Caki2 (cell line): Measurements from ENCODE around the gene FAM163A. TPM values are rescaled to one million over a fixed set of nuclear protein-coding genes. Genes with fewer than 3 reads are reported as not detected.
"Not testable (repeated sequence)": the region's sequence is repeated elsewhere in the genome, so short reads cannot be mapped to it uniquely, and the experiment has no call there.

Experiments
- DNase-seq: peaks from one replicate; pipeline ENCODE4 v3.0.0-alpha.2; 2015; ENCODE audit warnings: low read depth
- in situ Hi-C: cut with HindIII; loops from 2 replicates; pipeline ENCODE4 v1.10.0; 2016; ENCODE audit warnings: low sequenced_read_pairs, low pct_unique_long_range_greater_than_20kb, mixed read lengths
- total RNA-seq: library from RNA; depleted of rRNA; stranded (reverse); fragments of >200 nt; shearing (Covaris generic); gene quantifications from 2 replicates; pipeline ENCODE4 v1.2.3, GENCODE V29; 2014; ENCODE audit warnings: low replicate concordance

The FAM163A gene
- total RNA-seq, 1 experiment from 2014 or later, result not detected

GRCh38 chr1:179824265-179824664, 81.2 kb downstream of the FAM163A start:
- no peak for DNase-seq
- in situ Hi-C loops, result no loop called here

GRCh38 chr1:179825206-179825605, 82.1 kb downstream of the FAM163A start:
- DNase-seq, result no peak
- in situ Hi-C loops, result no loop called here

GRCh38 chr1:179825798-179826460, 82.8 kb downstream of the FAM163A start:
- no peak for DNase-seq
- in situ Hi-C loops, result no loop called here

GRCh38 chr1:179826626-179827280, 83.7 kb downstream of the FAM163A start:
- in situ Hi-C loops, result no loop called here
- no peak for DNase-seq

GRCh38 chr1:179828554-179829110, 85.5 kb downstream of the FAM163A start:
- in situ Hi-C loops, result no loop called here
- DNase-seq, result no peak

GRCh38 chr1:179831225-179831624, 88.1 kb downstream of the FAM163A start:
- in situ Hi-C loops, result no loop called here

GRCh38 chr1:179831852-179832699, 89.0 kb downstream of the FAM163A start:
- in situ Hi-C loops, result no loop called here
- DNase-seq, result no peak

More at GRCh38 chr1:179831225-179831624, 88.1 kb downstream of the FAM163A start:
- DNase-seq, result no peak

GRCh38 chr1:179836686-179837445, 93.8 kb downstream of the FAM163A start:
- in situ Hi-C loops, DNase-seq: not testable (repeated sequence)

GRCh38 chr1:179840107-179840506, 97.0 kb downstream of the FAM163A start:
- in situ Hi-C loops, result no loop called here
- no peak for DNase-seq

- in situ Hi-C loops, result no loop called here
- DNase-seq, result no peak
These were observed 105.1 kb downstream of the FAM163A start for GRCh38 chr1:179848233-179848632.

GRCh38 chr1:179853102-179853501, 110.0 kb downstream of the FAM163A start:
- DNase-seq, result no peak
- in situ Hi-C loops, result no loop called here

- in situ Hi-C loops, DNase-seq: not testable (repeated sequence)
These were observed 112.7 kb downstream of the FAM163A start for GRCh38 chr1:179855831-179856230.

GRCh38 chr1:179856296-179856695, 113.2 kb downstream of the FAM163A start:
- no peak for DNase-seq
- in situ Hi-C loops, result no loop called here

- in situ Hi-C loops, result no loop called here
- DNase-seq, result no peak
These were observed 113.9 kb downstream of the FAM163A start for GRCh38 chr1:179857009-179857408.

GRCh38 chr1:179860652-179861051, 117.6 kb downstream of the FAM163A start:
- in situ Hi-C loops, result no loop called here
- DNase-seq, result no peak

- in situ Hi-C loops, result no loop called here
These were observed 122.3 kb downstream of the FAM163A start for GRCh38 chr1:179865377-179865776.

More at GRCh38 chr1:179865377-179865776, 122.3 kb downstream of the FAM163A start:
- DNase-seq, result no peak
